Neural cell (in vitro differentiated cells): Measurements from ENCODE around the gene GRK4.

ENCODE experiments used
- EZH2 ChIP-seq: fragments of 200-600, 300-800 bp; shearing (Covaris generic), sonication (generic); IDR thresholded peaks from 2 replicates; pipeline ENCODE4 v1.6.1; 2014; ENCODE audit warnings: antibody characterized with exemption, low read length, borderline replicate concordance, mild to moderate bottlenecking; ENCODE audit not compliant: insufficient read depth, poor library complexity, severe bottlenecking
- MXI1 ChIP-seq: fragments of 450-650 bp; conservative IDR thresholded peaks from 2 replicates; pipeline ENCODE4 v1.6.1; 2014; ENCODE audit warnings: antibody characterized with exemption, mild to moderate bottlenecking; ENCODE audit not compliant: poor library complexity, severe bottlenecking
- POLR2AphosphoS5 ChIP-seq: IDR thresholded peaks from 2 replicates; pipeline ENCODE4 v1.6.1; 2012
- TAF1 ChIP-seq: IDR thresholded peaks from 2 replicates; pipeline ENCODE4 v1.6.1; 2012; ENCODE audit warnings: low read depth
- TF ChIP-seq, protein P1 (sequence below): fragments of 450-650 bp; IDR thresholded peaks from 2 replicates; pipeline ENCODE4 v1.5.1; 2014; ENCODE audit warnings: antibody characterized with exemption, mild to moderate bottlenecking, moderate library complexity; ENCODE audit not compliant: poor library complexity, severe bottlenecking

- no peak for TF ChIP-seq EZH2
- TF ChIP-seq POLR2AphosphoS5, result no peak
- TF ChIP-seq TAF1, result no peak
- TF ChIP-seq, protein P1, sequence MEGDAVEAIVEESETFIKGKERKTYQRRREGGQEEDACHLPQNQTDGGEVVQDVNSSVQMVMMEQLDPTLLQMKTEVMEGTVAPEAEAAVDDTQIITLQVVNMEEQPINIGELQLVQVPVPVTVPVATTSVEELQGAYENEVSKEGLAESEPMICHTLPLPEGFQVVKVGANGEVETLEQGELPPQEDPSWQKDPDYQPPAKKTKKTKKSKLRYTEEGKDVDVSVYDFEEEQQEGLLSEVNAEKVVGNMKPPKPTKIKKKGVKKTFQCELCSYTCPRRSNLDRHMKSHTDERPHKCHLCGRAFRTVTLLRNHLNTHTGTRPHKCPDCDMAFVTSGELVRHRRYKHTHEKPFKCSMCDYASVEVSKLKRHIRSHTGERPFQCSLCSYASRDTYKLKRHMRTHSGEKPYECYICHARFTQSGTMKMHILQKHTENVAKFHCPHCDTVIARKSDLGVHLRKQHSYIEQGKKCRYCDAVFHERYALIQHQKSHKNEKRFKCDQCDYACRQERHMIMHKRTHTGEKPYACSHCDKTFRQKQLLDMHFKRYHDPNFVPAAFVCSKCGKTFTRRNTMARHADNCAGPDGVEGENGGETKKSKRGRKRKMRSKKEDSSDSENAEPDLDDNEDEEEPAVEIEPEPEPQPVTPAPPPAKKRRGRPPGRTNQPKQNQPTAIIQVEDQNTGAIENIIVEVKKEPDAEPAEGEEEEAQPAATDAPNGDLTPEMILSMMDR, result no peak
- TF ChIP-seq MXI1, result no peak
Observed at GRCh38 chr4:2964706-2965258, 1.4 kb downstream of the GRK4 start.
